GM12873 (cell line): ENCODE results near the gene C1orf35.

Source experiments
- TF ChIP-seq, protein P1 (sequence below): IDR thresholded peaks from 2 replicates; pipeline ENCODE4 v1.5.1; 2012; ENCODE audit warnings: low read depth, mild to moderate bottlenecking, moderate library complexity, low read length, control low read depth; ENCODE audit not compliant: insufficient read depth; ENCODE audit errors: missing control alignments

C1orf35 gene

DNA sequence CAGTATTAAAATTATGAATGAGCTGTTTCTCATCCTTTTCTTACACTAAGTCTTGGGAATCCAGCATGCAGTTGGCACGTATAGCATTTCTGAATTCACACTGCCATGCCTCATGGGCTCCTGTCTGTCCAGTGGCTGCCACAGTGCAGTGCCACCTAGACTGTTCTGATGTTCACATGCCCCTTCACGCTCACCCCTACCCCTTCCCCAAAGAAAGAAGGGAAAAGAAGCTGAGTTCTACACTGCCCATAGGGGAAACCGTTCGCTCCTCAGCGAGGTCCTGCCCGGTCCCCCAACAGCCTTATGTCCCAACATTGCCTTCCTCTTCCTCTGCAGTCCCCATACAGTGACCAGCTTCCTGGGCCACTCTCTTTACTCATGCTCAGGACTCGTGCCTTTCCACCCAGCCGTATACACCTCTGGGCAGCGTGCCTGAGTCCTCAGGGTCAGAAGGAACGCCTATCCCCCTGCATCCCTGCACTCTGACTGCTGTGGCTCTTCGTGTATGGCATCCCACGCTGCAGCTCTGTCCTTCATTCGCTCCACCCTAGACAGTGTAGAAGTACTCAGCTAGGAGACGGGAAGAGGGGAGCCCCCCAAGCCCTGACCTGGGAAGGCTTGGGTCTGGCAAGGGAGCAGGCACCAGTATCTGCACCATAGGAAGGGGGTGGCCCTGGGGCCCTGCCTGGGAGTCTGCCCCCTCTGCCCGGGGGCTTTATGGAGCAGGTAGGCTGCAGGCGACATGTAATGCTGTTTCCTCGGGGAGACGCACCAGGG is 44.8 kb downstream of the C1orf35 start:
- TF ChIP-seq, protein P1, sequence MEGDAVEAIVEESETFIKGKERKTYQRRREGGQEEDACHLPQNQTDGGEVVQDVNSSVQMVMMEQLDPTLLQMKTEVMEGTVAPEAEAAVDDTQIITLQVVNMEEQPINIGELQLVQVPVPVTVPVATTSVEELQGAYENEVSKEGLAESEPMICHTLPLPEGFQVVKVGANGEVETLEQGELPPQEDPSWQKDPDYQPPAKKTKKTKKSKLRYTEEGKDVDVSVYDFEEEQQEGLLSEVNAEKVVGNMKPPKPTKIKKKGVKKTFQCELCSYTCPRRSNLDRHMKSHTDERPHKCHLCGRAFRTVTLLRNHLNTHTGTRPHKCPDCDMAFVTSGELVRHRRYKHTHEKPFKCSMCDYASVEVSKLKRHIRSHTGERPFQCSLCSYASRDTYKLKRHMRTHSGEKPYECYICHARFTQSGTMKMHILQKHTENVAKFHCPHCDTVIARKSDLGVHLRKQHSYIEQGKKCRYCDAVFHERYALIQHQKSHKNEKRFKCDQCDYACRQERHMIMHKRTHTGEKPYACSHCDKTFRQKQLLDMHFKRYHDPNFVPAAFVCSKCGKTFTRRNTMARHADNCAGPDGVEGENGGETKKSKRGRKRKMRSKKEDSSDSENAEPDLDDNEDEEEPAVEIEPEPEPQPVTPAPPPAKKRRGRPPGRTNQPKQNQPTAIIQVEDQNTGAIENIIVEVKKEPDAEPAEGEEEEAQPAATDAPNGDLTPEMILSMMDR = no peak
